Measurements from ENCODE around the gene EFHD1.
"Not testable (repeated sequence)": the region's sequence is repeated elsewhere in the genome, so short reads cannot be mapped to it uniquely, and the experiment has no call there.

The EFHD1 gene

GRCh38 chr2:232621186-232621585, 12.2 kb upstream of the EFHD1 start:
- DNase-seq (ENCODE audit: low spot score) = no peak

- no peak for DNase-seq (ENCODE audit: low spot score)
These were observed 10.8 kb upstream of the EFHD1 start for GRCh38 chr2:232622563-232622962.

- no peak for DNase-seq (ENCODE audit: low spot score)
These were observed 9.3 kb upstream of the EFHD1 start for GRCh38 chr2:232623768-232624765.

GRCh38 chr2:232626584-232626983, 6.8 kb upstream of the EFHD1 start:
- no peak for DNase-seq (ENCODE audit: low spot score)

- no peak for DNase-seq (ENCODE audit: low spot score)
These were observed 4.8 kb upstream of the EFHD1 start for GRCh38 chr2:232628466-232629128.

GRCh38 chr2:232629129-232629475, 4.3 kb upstream of the EFHD1 start:
- DNase-seq (ENCODE audit: low spot score) = no peak

- DNase-seq (ENCODE audit: low spot score) = no peak
These were observed 1.0 kb upstream of the EFHD1 start for GRCh38 chr2:232632229-232632903.

- DNase-seq (ENCODE audit: low spot score) = no peak
These were observed 446 bp upstream of the EFHD1 start for GRCh38 chr2:232632904-232633412.

- DNase-seq (ENCODE audit: low spot score) = no peak
These were observed 1.1 kb downstream of the EFHD1 start for GRCh38 chr2:232634206-232635150.

GRCh38 chr2:232635376-232635775, 2.0 kb downstream of the EFHD1 start:
- DNase-seq (ENCODE audit: low spot score) = not testable (repeated sequence)

- no peak for DNase-seq (ENCODE audit: low spot score)
These were observed 2.4 kb downstream of the EFHD1 start for GRCh38 chr2:232635820-232636219.

- DNase-seq (ENCODE audit: low spot score) = no peak
These were observed 3.5 kb downstream of the EFHD1 start for GRCh38 chr2:232636788-232637420.

- DNase-seq (ENCODE audit: low spot score) = no peak
These were observed 4.6 kb downstream of the EFHD1 start for GRCh38 chr2:232637866-232638583.

- DNase-seq (ENCODE audit: low spot score) = no peak
These were observed 7.9 kb downstream of the EFHD1 start for GRCh38 chr2:232641153-232641848.

GRCh38 chr2:232643147-232643425, 9.7 kb downstream of the EFHD1 start:
- no peak for DNase-seq (ENCODE audit: low spot score)

- DNase-seq (ENCODE audit: low spot score) = no peak
These were observed 10.5 kb downstream of the EFHD1 start for GRCh38 chr2:232643813-232644347.

- no peak for DNase-seq (ENCODE audit: low spot score)
These were observed 11.7 kb downstream of the EFHD1 start for GRCh38 chr2:232645061-232645460.

GRCh38 chr2:232646726-232647125, 13.3 kb downstream of the EFHD1 start:
- DNase-seq (ENCODE audit: low spot score) = no peak

GRCh38 chr2:232647261-232647660, 13.9 kb downstream of the EFHD1 start:
- no peak for DNase-seq (ENCODE audit: low spot score)

GRCh38 chr2:232649033-232649432, 15.6 kb downstream of the EFHD1 start:
- DNase-seq (ENCODE audit: low spot score) = no peak
